Omental fat pad (tissue), 4 donors: ENCODE data around the gene MAGEC3. TPM values are rescaled to one million over a fixed set of nuclear protein-coding genes. Genes with fewer than 3 reads are reported as not detected.

Experiments
- ATAC-seq: fragments of 150-250 bp; one replicate; pipeline ENCODE4 v1.9.1; 2016; ENCODE audit warnings: mild to moderate bottlenecking, moderate library complexity; ENCODE audit not compliant: low FRiP score
- DNase-seq: peaks from one replicate; pipeline ENCODE4 v3.0.0-alpha.2; 2019; ENCODE audit warnings: low spot score
- CTCF ChIP-seq, 3 donors: fragments of 450-650 bp; IDR thresholded peaks; one replicate each; pipeline ENCODE4 v1.5.1; 2016 to 2017; ENCODE audit warnings: antibody characterized with exemption in 3 of 3, mild to moderate bottlenecking in 3 of 3, moderate library complexity in 2 of 3
- total RNA-seq, 4 donors: library from RNA; depleted of rRNA; stranded (reverse); fragments of >200 nt; gene quantifications; one replicate each; pipeline ENCODE4 v1.1.0, GENCODE V29; 2016

The MAGEC3 gene
- total RNA-seq, 4 donors from 2014 or later = not detected

GRCh38 chrX:141936080-141936479 is 98.0 kb downstream of the MAGEC3 start:
- DNase-seq (no peak), ATAC-seq (no peak)
- no peak for TF ChIP-seq CTCF (IDR thresholded peaks at IDR 0.05)

DNA sequence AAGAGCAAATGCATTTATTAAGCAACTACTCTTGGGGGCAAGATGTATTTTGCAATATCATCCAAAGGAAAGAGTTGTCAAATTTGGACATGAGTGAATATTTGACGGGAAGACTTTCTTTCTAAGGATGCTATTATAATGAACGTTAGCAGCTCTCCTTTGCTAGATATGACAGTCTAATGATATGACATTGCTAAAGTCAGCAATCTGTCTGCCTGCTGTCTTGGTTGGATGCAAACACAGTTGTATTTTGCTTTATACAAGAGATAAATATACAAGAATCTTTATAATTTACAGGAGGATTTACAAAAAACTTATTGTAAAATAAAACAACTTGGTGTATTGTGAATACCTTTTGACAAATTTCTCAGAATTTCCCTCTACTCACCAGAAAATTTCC is 103.1 kb downstream of the MAGEC3 start:
- DNase-seq = no peak
- no peak for TF ChIP-seq CTCF (IDR thresholded peaks at IDR 0.05)
- ATAC-seq = no peak

- TF ChIP-seq CTCF (IDR thresholded peaks at IDR 0.05) = no peak
- DNase-seq (no peak), ATAC-seq (no peak)
Observed at GRCh38 chrX:141945426-141945825, 107.3 kb downstream of the MAGEC3 start.

DNA sequence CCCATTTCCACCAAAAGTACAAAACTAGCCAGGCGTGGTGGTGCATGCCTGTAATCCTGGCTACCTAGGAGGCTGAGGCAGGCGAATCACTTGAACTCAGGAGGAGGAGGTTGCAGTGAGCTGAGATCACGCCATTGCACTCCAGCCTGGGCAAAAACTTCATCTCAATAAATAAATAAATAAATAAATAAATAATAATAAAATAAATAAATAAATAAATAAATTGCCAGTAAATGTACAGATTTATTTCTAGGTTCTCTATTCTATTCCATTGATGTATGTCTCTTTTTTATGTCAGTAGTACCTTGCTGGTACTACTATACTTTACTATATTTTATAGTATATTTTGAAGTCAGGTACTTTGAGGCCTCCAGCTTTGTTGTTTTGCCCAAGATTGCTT is 109.2 kb downstream of the MAGEC3 start:
- ATAC-seq = no peak
- no peak for DNase-seq
- no peak for TF ChIP-seq CTCF (IDR thresholded peaks at IDR 0.05)

Other genes with a start within 250 kb of the MAGEC3 start
- not detected for gene SPANXA2, start 248.6 kb upstream of the MAGEC3 start, total RNA-seq
- not detected for gene SPANXD, start 139.6 kb upstream of the MAGEC3 start, total RNA-seq
- gene MAGEC1, start 65.6 kb downstream of the MAGEC3 start, total RNA-seq = not detected